GM12878 (cell line): ENCODE data around the gene OR11H6. TPM values are rescaled to one million over a fixed set of nuclear protein-coding genes. Genes with fewer than 3 reads are reported as not detected.

ENCODE experiments used
- ATAC-seq: fragments of 200-7000 bp; cut with Tn5 transposase; 3 replicates; pipeline ENCODE4 v1.9.1; 2020; ENCODE audit warnings: mild to moderate bottlenecking, moderate library complexity
- BruUV-seq: library from RNA; stranded (reverse); fragments of 400-500 nt; replicated peaks from 2 replicates; lab custom pipeline; 2021; lab: Mats Ljungman, UMichigan
- CTCF ChIA-PET: fragments of 300-600 bp; sonication (Branson Sonifier 250); formaldehyde crosslinking; extraction: SDS; loops from one replicate; lab custom pipeline; 2021; ENCODE audit warnings: inconsistent platforms; lab: Yijun Ruan, JAX
- POLR2A ChIA-PET: fragments of 350-600 bp; formaldehyde crosslinking; extraction: SDS; loops from one replicate; lab custom pipeline; 2021; ENCODE audit warnings: inconsistent platforms; lab: Charles Lee
- RAD21 ChIA-PET: fragments of 300-600 bp; sonication (Branson Sonifier 250); formaldehyde crosslinking; loops from one replicate; lab custom pipeline; 2023; ENCODE audit warnings: antibody characterized with exemption; ENCODE audit not compliant: unreplicated experiment; lab: Charles Lee
- SMC1A ChIA-PET: fragments of 300-600 bp; sonication (Branson Sonifier 250); formaldehyde crosslinking; loops from one replicate; lab custom pipeline; 2023; ENCODE audit not compliant: unreplicated experiment, uncharacterized antibody; lab: Charles Lee
- DNase-seq: peaks from one replicate; pipeline ENCODE4 v3.0.0-alpha.2; 2011; ENCODE audit warnings: low read depth, low spot score
- FAIRE-seq: peaks from 3 replicates; lab custom pipeline; 2011; peaks lifted over from hg19 to GRCh38; lab: Jason Lieb, UNC
- H2AFZ ChIP-seq: 2 replicates; pipeline ENCODE4 v1.6.0; 2011; ENCODE audit warnings: low read depth, low read length, control low read depth; ENCODE audit not compliant: control insufficient read depth
- H3K27ac ChIP-seq: 2 replicates; pipeline ENCODE4 v1.5.1; 2011; ENCODE audit warnings: control low read depth; ENCODE audit not compliant: control insufficient read depth, insufficient read depth
- H3K27me3 ChIP-seq, 2 experiments: replicated peaks in 1 of 2; 2 replicates each; pipeline versions ENCODE4 v1.6.0 to v1.6.1; 2011; ENCODE audit warnings: low read length in 1 of 2; ENCODE audit not compliant: control insufficient read depth in 2 of 2, insufficient read depth in 2 of 2
- H3K36me3 ChIP-seq, 2 experiments: 2 replicates each; pipeline ENCODE4 v1.5.1; 2011; ENCODE audit warnings: low read length in 1 of 2; ENCODE audit not compliant: control insufficient read depth in 2 of 2, insufficient read depth in 2 of 2
- H3K4me1 ChIP-seq: 2 replicates; pipeline ENCODE4 v1.6.1; 2011; ENCODE audit warnings: mild to moderate bottlenecking, low read length, moderate library complexity, mixed read lengths; ENCODE audit not compliant: control insufficient read depth, insufficient read depth
- H3K4me2 ChIP-seq: 2 replicates; pipeline ENCODE4 v1.6.0; 2011; ENCODE audit warnings: control low read depth; ENCODE audit not compliant: control insufficient read depth, insufficient read depth
- H3K4me3 ChIP-seq: fragments of 200-600 bp; sonication (generic); 2 replicates; pipeline ENCODE4 v1.5.1; 2016
- H3K79me2 ChIP-seq: 2 replicates; pipeline ENCODE4 v1.6.0; 2011; ENCODE audit warnings: low read length; ENCODE audit not compliant: control insufficient read depth, insufficient read depth
- H3K9ac ChIP-seq: 2 replicates; pipeline ENCODE4 v1.8.0; 2011; ENCODE audit warnings: low read length, control low read depth, mixed read lengths; ENCODE audit not compliant: control insufficient read depth, insufficient read depth
- H3K9me3 ChIP-seq: replicated peaks from 3 replicates; pipeline ENCODE4 v1.5.1; 2011; ENCODE audit warnings: mild to moderate bottlenecking, low read length; ENCODE audit not compliant: control insufficient read depth, insufficient read depth
- H4K20me1 ChIP-seq: 2 replicates; pipeline ENCODE4 v1.6.0; 2011; ENCODE audit not compliant: control insufficient read depth, insufficient read depth
- CEBPZ ChIP-seq: fragments of 150-350 bp; IDR thresholded peaks from 2 replicates; pipeline ENCODE4 v1.6.1; 2016; ENCODE audit warnings: low read depth, low read length
- CREM ChIP-seq: IDR thresholded peaks from 2 replicates; pipeline ENCODE4 v1.6.1; 2014; ENCODE audit warnings: antibody characterized with exemption, low read depth
- CTCF ChIP-seq, 3 experiments: IDR thresholded peaks in 2 of 3; conservative IDR thresholded peaks in 1 of 3; 2 replicates each; pipeline ENCODE4 v1.5.1; 2011; ENCODE audit warnings: low read depth in 3 of 3, low read length in 3 of 3, mild to moderate bottlenecking in 3 of 3, control low read depth in 2 of 3, moderate library complexity in 2 of 3, inconsistent platforms in 1 of 3, mixed read lengths in 1 of 3; ENCODE audit not compliant: control insufficient read depth in 2 of 3, insufficient read depth in 1 of 3; ENCODE audit errors: extremely low read depth in 1 of 3
- HDAC6 ChIP-seq: fragments of 200-600 bp; sonication (generic); IDR thresholded peaks from one replicate; pipeline ENCODE4 v1.8.0; 2017; ENCODE audit warnings: antibody characterized with exemption; ENCODE audit not compliant: unreplicated experiment
- NKRF ChIP-seq: fragments of 450-650 bp; conservative IDR thresholded peaks from 2 replicates; pipeline ENCODE4 v1.6.1; 2017; ENCODE audit warnings: mild to moderate bottlenecking, moderate library complexity
- PBX3 ChIP-seq: IDR thresholded peaks from 2 replicates; pipeline ENCODE4 v1.6.1; 2011; ENCODE audit warnings: mild to moderate bottlenecking, low read depth, low read length, moderate library complexity; ENCODE audit not compliant: insufficient replicate concordance
- PKNOX1 ChIP-seq: fragments of 450-650 bp; IDR thresholded peaks from 2 replicates; pipeline ENCODE4 v1.6.1; 2016; ENCODE audit warnings: mild to moderate bottlenecking
- SMC3 ChIP-seq: IDR thresholded peaks from 2 replicates; pipeline ENCODE4 v1.6.1; 2011; ENCODE audit warnings: low read length, improper control_type of control experiment, borderline replicate concordance
- WGBS: methylation state at CpG from one replicate; pipeline ENCODE4 v1.1.6; 2016; ENCODE audit warnings: low lambda C conversion rate; ENCODE audit not compliant: insufficient replicate concordance, insufficient coverage; ENCODE audit errors: missing lambda C conversion rate; 5-methylcytosine and 5-hydroxymethylcytosine counted together
- in situ Hi-C: fragments of 300-500 bp; cut with MboI; formaldehyde crosslinking; loops from 9 replicates; pipeline ENCODE4 v1.14.3; 2018; ENCODE audit warnings: mixed read lengths
- intact Hi-C: fragments of 100-400 bp; cut with micrococcal nuclease; formaldehyde crosslinking; loops from one replicate; pipeline ENCODE4 v1.14.2; 2022; ENCODE audit not compliant: unreplicated experiment
- polyA plus RNA-seq, 11 experiments: library from polyadenylated mRNA; depleted of rRNA in 4 of 11; unstranded in 6 of 11; stranded (reverse) in 5 of 11; fragments of >200 nt; fragmentation: Nextera tagmentation in 4 of 11; fragmentation: Illumina TruSeq in 1 of 11; extraction: Ambion mirVana in 4 of 11; extraction: Trizol in 1 of 11; gene quantifications; 1 replicate in 1 of 11; 2 replicates in 10 of 11; pipeline versions ENCODE4 v1.2.1 to v1.2.3, GENCODE V29; 2011 to 2016; ENCODE audit warnings: inconsistent platforms in 2 of 11, missing spikeins in 2 of 11, low read depth in 1 of 11
- total RNA-seq, 4 experiments: library from RNA; depleted of rRNA in 3 of 4; stranded (reverse); fragments of >200 nt in 3 of 4; fragmentation: Illumina TruSeq in 1 of 4; extraction: Trizol in 1 of 4; gene quantifications; 2 replicates each; pipeline versions ENCODE4 v1.2.1 to v1.2.3, GENCODE V29; 2013 to 2021

The OR11H6 gene
- total and polyA plus RNA-seq, 10 of the 15 experiments (the other 5 are each of a cell fraction or from before 2014, with no cell fraction given): not detected

- H3K4me2 ChIP-seq: no peak overlapping the region
- H3K36me3 ChIP-seq: no peaks in the 10 kb centered on the region
- no peak overlapping the region for H3K4me3 ChIP-seq
- DNase-seq (no peak), ATAC-seq (no peak), FAIRE-seq (no peak)
- ChIA-PET POLR2A (no interaction called here), CTCF (no interaction called here), SMC1A (no interaction called here), RAD21 (no interaction called here)
- H3K79me2 ChIP-seq: no peaks in the 10 kb centered on the region
- H3K9ac ChIP-seq: no peak overlapping the region
- no peak overlapping the region for H3K27ac ChIP-seq
- H3K9me3 ChIP-seq: no peaks in the 10 kb centered on the region
- BruUV-seq: no TSS peak
- no peak for TF ChIP-seq NKRF
- TF ChIP-seq HDAC6: no peak
- no peak for TF ChIP-seq SMC3
- no peak for TF ChIP-seq PBX3
- TF ChIP-seq CREM: no peak
- TF ChIP-seq CTCF (IDR thresholded peaks at IDR 0.05 in 2 of 3, conservative IDR thresholded peaks at IDR 0.05 in 1 of 3; ENCODE audit: control insufficient read depth in 2 of 3, extremely low read depth in 1 of 3, insufficient read depth in 1 of 3, low read depth in 3 of 3, low read length in 3 of 3): no peak
- no peak for TF ChIP-seq PKNOX1
- no peak for TF ChIP-seq CEBPZ
- no peaks in the 10 kb centered on the region for H3K4me1 ChIP-seq
- intact Hi-C loops (no loop called here), in situ Hi-C loops (no loop called here)
- H2AFZ ChIP-seq: no peak overlapping the region
- no peaks in the 10 kb centered on the region for H3K27me3 ChIP-seq
- no peaks in the 10 kb centered on the region for H4K20me1 ChIP-seq
- WGBS: 60% methylated on average over 5 of the region's 6 CpGs
Measured at GRCh38 chr14:20197459-20197858, 26.1 kb upstream of the OR11H6 start.
